SK-N-SH (cell line): ENCODE measurements around the gene PABPN1L. TPM values are rescaled to one million over a fixed set of nuclear protein-coding genes. Genes with fewer than 3 reads are reported as not detected.
A peak's percentile ranks its signal among the peaks of the same experiment; 100 is the strongest.

Source experiments
- CTCF ChIA-PET: fragments of 300-600, 350-600 bp; formaldehyde crosslinking; extraction: SDS; loops from one replicate; lab custom pipeline; 2021; lab: Yijun Ruan, JAX
- POLR2A ChIA-PET: fragments of 350-600 bp; sonication (Branson Sonifier 250); formaldehyde crosslinking; extraction: SDS; loops from one replicate; lab custom pipeline; 2020; ENCODE audit warnings: antibody characterized with exemption, inconsistent platforms; lab: Yijun Ruan, JAX
- DNase-seq: peaks from one replicate; pipeline ENCODE4 v3.0.0; 2012
- H2AFZ ChIP-seq: fragments of 200-600 bp; sonication (generic); 2 replicates; pipeline ENCODE4 v1.8.1; 2016; ENCODE audit warnings: antibody characterized with exemption, mild to moderate bottlenecking, low read depth
- H3F3A ChIP-seq: fragments of 200-600 bp; sonication (generic); replicated peaks from 2 replicates; pipeline ENCODE3; 2016; ENCODE audit warnings: antibody characterized with exemption, mild to moderate bottlenecking; ENCODE audit not compliant: insufficient read depth
- H3K27ac ChIP-seq, 2 experiments: fragments of 200-500 bp in 1 of 2; fragments of 200-600 bp in 1 of 2; sonication (Bioruptor generic) in 1 of 2; sonication (generic), shearing (Covaris generic) in 1 of 2; 2 replicates each; pipeline versions ENCODE4 v1.5.1 to v1.6.1; 2014 to 2016; ENCODE audit warnings: low read depth in 2 of 2, inconsistent platforms in 1 of 2, low read length in 1 of 2, mild to moderate bottlenecking in 1 of 2, mixed read lengths in 1 of 2
- H3K27me3 ChIP-seq: fragments of 200-600 bp; sonication (generic), shearing (Covaris generic); 2 replicates; pipeline ENCODE4 v1.6.1; 2016; ENCODE audit warnings: mixed run types; ENCODE audit not compliant: insufficient read depth
- H3K36me3 ChIP-seq, 2 experiments: fragments of 200-500 bp in 1 of 2; fragments of 200-600 bp in 1 of 2; sonication (Bioruptor generic) in 1 of 2; sonication (generic) in 1 of 2; replicated peaks in 1 of 2; 2 replicates each; pipeline versions ENCODE3 to v1.5.1; 2014 to 2016; ENCODE audit warnings: low read length in 1 of 2, mild to moderate bottlenecking in 1 of 2; ENCODE audit not compliant: insufficient read depth in 2 of 2, control insufficient read depth in 1 of 2
- H3K4me1 ChIP-seq, 2 experiments: fragments of 200-500 bp in 1 of 2; fragments of 200-600 bp in 1 of 2; sonication (Bioruptor generic) in 1 of 2; sonication (generic), shearing (Covaris generic) in 1 of 2; 2 replicates each; pipeline versions ENCODE4 v1.5.1 to v1.6.1; 2014 to 2016; ENCODE audit warnings: low read depth in 1 of 2, low read length in 1 of 2, mixed run types in 1 of 2; ENCODE audit not compliant: insufficient read depth in 2 of 2, control insufficient read depth in 1 of 2
- H3K4me2 ChIP-seq: fragments of 200-600 bp; sonication (generic), shearing (Covaris generic); 2 replicates; pipeline ENCODE4 v1.6.1; 2017; ENCODE audit warnings: mixed run types
- H3K4me3 ChIP-seq, 2 experiments: fragments of 200-500 bp in 1 of 2; fragments of 200-600 bp in 1 of 2; sonication (Bioruptor generic) in 1 of 2; sonication (generic), shearing (Covaris generic) in 1 of 2; 2 replicates each; pipeline versions ENCODE4 v1.5.1 to v1.8.1; 2014 to 2016; ENCODE audit warnings: low read depth in 2 of 2, inconsistent platforms in 1 of 2, low read length in 1 of 2, mild to moderate bottlenecking in 1 of 2, mixed read lengths in 1 of 2, moderate library complexity in 1 of 2
- H3K79me2 ChIP-seq: fragments of 200-600 bp; sonication (generic); 2 replicates; pipeline ENCODE4 v1.8.1; 2017; ENCODE audit warnings: mild to moderate bottlenecking; ENCODE audit not compliant: insufficient read depth
- H3K9ac ChIP-seq: fragments of 200-600 bp; sonication (generic); 2 replicates; pipeline ENCODE4 v1.6.1; 2017; ENCODE audit warnings: mixed run types
- H3K9me2 ChIP-seq: fragments of 200-600 bp; sonication (generic); 2 replicates; pipeline ENCODE4 v1.6.1; 2017; ENCODE audit warnings: mixed run types
- H3K9me3 ChIP-seq: fragments of 200-600 bp; sonication (generic); 2 replicates; pipeline ENCODE4 v1.6.1; 2017; ENCODE audit warnings: mixed run types, mild to moderate bottlenecking, moderate library complexity
- H4K20me1 ChIP-seq: fragments of 200-600 bp; sonication (generic); 2 replicates; pipeline ENCODE4 v1.6.1; 2017; ENCODE audit warnings: mild to moderate bottlenecking, mixed run types; ENCODE audit not compliant: insufficient read depth
- CHD2 ChIP-seq: fragments of 150-350 bp; IDR thresholded peaks from 2 replicates; pipeline ENCODE4 v1.6.1; 2018; ENCODE audit warnings: low read length; ENCODE audit not compliant: partially characterized antibody
- EZH2phosphoT487 ChIP-seq: fragments of 200-600 bp; sonication (generic); IDR thresholded peaks from 2 replicates; pipeline ENCODE4 v1.6.1; 2017; ENCODE audit warnings: low read depth, mixed run types, mild to moderate bottlenecking, antibody characterized with exemption, moderate library complexity, borderline replicate concordance
- FOSL2 ChIP-seq: IDR thresholded peaks from 2 replicates; pipeline ENCODE4 v1.4.0; 2012; ENCODE audit warnings: low read depth, mild to moderate bottlenecking, moderate library complexity, borderline replicate concordance
- FOXJ3 ChIP-seq: sonication (generic); formaldehyde crosslinking; IDR thresholded peaks from 2 replicates; pipeline ENCODE4 v1.5.1; 2020; ENCODE audit warnings: mild to moderate bottlenecking, missing genetic modification reagents
- GATA2 ChIP-seq: sonication (generic); formaldehyde crosslinking; IDR thresholded peaks from 2 replicates; pipeline ENCODE4 v1.5.0; 2020; ENCODE audit warnings: mild to moderate bottlenecking, missing genetic modification reagents
- IRF3 ChIP-seq: fragments of 150-350 bp; IDR thresholded peaks from 2 replicates; pipeline ENCODE4 v1.6.1; 2016; ENCODE audit warnings: mild to moderate bottlenecking, low read depth, low read length
- JUND ChIP-seq: IDR thresholded peaks from 2 replicates; pipeline ENCODE4 v1.4.0; 2012
- MEF2A ChIP-seq: IDR thresholded peaks from 2 replicates; pipeline ENCODE4 v1.4.0; 2012; ENCODE audit warnings: low read depth, borderline replicate concordance
- MXI1 ChIP-seq: IDR thresholded peaks from 2 replicates; pipeline ENCODE4 v1.6.1; 2012; ENCODE audit warnings: mild to moderate bottlenecking, low read depth, low read length, improper control_type of control experiment
- NFIC ChIP-seq: IDR thresholded peaks from 2 replicates; pipeline ENCODE4 v1.4.0; 2012; ENCODE audit warnings: borderline replicate concordance
- NRF1 ChIP-seq: IDR thresholded peaks from 2 replicates; pipeline ENCODE4 v1.6.1; 2012; ENCODE audit warnings: low read depth, mild to moderate bottlenecking, low read length
- POLR2AphosphoS5 ChIP-seq: IDR thresholded peaks from 2 replicates; pipeline ENCODE4 v1.6.1; 2012; ENCODE audit warnings: low read depth, low read length
- RFX5 ChIP-seq: IDR thresholded peaks from 2 replicates; pipeline ENCODE4 v1.6.1; 2012; ENCODE audit warnings: mild to moderate bottlenecking, improper control_type of control experiment, low read length
- RXRA ChIP-seq: IDR thresholded peaks from 2 replicates; pipeline ENCODE4 v1.4.0; 2012; ENCODE audit warnings: low read depth, mild to moderate bottlenecking, borderline replicate concordance
- SIN3A ChIP-seq: IDR thresholded peaks from 2 replicates; pipeline ENCODE4 v1.6.1; 2012; ENCODE audit warnings: low read depth, mild to moderate bottlenecking, low read length, moderate library complexity, borderline replicate concordance
- TAF1 ChIP-seq: IDR thresholded peaks from 2 replicates; pipeline ENCODE4 v1.6.1; 2012; ENCODE audit warnings: low read depth, mild to moderate bottlenecking, low read length, moderate library complexity, borderline replicate concordance
- TEAD4 ChIP-seq: IDR thresholded peaks from 2 replicates; pipeline ENCODE4 v1.4.0; 2012; ENCODE audit warnings: mild to moderate bottlenecking, borderline replicate concordance; ENCODE audit not compliant: insufficient read depth
- ZBTB33 ChIP-seq: IDR thresholded peaks from 2 replicates; pipeline ENCODE4 v1.4.0; 2012; ENCODE audit warnings: low read depth, borderline replicate concordance
- WGBS: methylation state at CpG from one replicate; pipeline ENCODE4 v1.1.6; 2017; ENCODE audit warnings: low lambda C conversion rate; 5-methylcytosine and 5-hydroxymethylcytosine counted together
- polyA plus RNA-seq, 3 experiments: library from polyadenylated mRNA; depleted of rRNA; stranded (reverse); fragments of >200 nt; gene quantifications; 2 replicates each; pipeline ENCODE4 v1.2.3, GENCODE V29; 2012
- TF ChIP-seq, protein P1 (sequence below): IDR thresholded peaks from 2 replicates; pipeline ENCODE4 v1.4.0; 2012; ENCODE audit warnings: low read depth, borderline replicate concordance
- TF ChIP-seq, protein P2 (sequence below): IDR thresholded peaks from 2 replicates; pipeline ENCODE4 v1.4.0; 2012; ENCODE audit warnings: low read depth

The PABPN1L gene
- polyA plus RNA-seq, 1 of the 3 experiments (the other 2 are of a cell fraction) = not detected

DNA sequence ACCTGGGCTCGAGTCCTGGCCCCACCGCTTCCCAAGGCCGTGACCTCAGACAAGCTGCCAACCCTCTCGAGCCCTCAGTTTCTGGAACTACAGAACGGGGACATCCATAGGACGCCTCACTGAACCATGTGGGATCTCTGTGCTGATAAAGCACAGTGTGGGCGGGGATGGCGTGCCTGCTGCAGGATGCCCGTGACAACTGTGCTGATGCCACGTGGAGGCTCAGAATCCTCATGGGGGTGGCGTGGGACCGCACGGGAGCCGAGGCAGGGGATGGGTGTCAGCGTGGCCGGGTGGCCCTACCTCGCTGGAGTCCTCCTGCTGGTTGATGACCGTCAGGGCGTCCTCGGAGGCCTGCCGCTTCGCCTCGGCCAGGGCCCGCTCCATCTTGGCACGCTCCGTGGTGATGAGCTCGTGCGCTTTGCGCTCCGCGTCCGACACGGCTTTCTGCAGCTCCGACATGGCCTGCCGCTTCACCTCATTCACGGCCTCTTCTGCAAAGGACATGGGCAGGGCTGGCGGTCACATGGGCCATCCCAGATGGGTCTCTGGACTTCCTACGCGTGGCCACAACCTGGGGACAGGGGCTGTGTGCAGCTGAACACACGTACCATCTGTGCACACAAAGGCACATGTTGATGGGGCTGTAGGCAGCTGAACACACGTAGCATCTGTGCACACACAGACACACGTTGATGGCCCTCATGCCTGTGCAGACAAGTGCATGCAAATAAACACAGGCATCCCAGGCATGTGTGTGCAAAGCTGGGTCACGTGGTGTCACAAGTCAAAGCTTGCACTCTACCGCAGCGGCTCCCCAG lies 12.7 kb upstream of the PABPN1L start:
- Histone ChIP-seq H3K27me3 (peaks cover 86% of the 10 kb centered on the region), H4K20me1 (0 out of 2 replicates have a peak, but pooled peaks cover 3% of the 10 kb centered on the region), H3K4me1 (peaks cover 0 to 3% of the 10 kb centered on the region in 2 experiments; a peak in 1 of 4 replicates), H3K36me3 (no peaks in the 10 kb centered on the region), H3K4me3 (no peak overlapping the region), H3K9ac (no peak overlapping the region), H3F3A (no peaks in the 10 kb centered on the region), H3K79me2 (no peaks in the 10 kb centered on the region), H3K27ac (no peak overlapping the region), H2AFZ (no peak overlapping the region), H3K9me2 (no peaks in the 10 kb centered on the region), H3K9me3 (no peaks in the 10 kb centered on the region)
- DNase-seq = no peak
- whole genome bisulfite sequencing = 45% methylated on average over 30 of the region's 45 CpGs
- CTCF ChIA-PET = interaction anchor here (1.0 to 1.6 kb wide), 3 partner anchors 21 to 136 kb away, joined by 3 to 4 read pairs (median 3); no protein-coding TSS in a partner anchor
- TF ChIP-seq GATA2 (CRISPR knock-in tag) (no peak), RFX5 (no peak), CHD2 (no peak)
- TF ChIP-seq, protein P1, sequence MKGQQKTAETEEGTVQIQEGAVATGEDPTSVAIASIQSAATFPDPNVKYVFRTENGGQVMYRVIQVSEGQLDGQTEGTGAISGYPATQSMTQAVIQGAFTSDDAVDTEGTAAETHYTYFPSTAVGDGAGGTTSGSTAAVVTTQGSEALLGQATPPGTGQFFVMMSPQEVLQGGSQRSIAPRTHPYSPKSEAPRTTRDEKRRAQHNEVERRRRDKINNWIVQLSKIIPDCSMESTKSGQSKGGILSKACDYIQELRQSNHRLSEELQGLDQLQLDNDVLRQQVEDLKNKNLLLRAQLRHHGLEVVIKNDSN = 0 out of 2 replicates have a peak, but pooled peaks have one; percentile 58
- TF ChIP-seq, all 33 proteins: peak for 1
- POLR2A ChIA-PET = no interaction called here
- no peak overlapping the region for H3K4me2 ChIP-seq

DNA sequence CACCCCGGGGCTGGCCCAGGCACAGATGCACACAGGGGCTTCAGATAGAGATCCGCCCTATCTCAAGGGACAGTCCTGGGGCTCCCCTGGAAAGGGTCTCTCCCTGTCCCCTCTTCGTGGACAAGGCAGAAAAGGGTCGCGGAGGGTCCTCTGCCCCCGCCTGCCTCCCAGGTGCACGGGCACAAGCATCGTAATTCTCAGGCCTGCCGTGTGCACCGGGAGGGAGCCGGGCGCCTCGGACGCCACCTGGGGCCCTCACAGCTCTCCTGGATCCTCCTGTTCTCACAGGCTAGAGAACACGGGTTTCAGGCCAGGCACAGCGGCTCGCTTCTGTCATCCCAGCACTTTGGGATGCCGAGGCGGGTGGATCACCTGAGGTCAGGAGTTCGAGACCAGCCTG lies 11.9 kb upstream of the PABPN1L start:
- 28% methylated on average over 7 of the region's 20 CpGs for WGBS
- no peak for DNase-seq
- H3K9me3 ChIP-seq = no peaks in the 10 kb centered on the region
- H4K20me1 ChIP-seq = 0 out of 2 replicates have a peak, but pooled peaks cover 3% of the 10 kb centered on the region
- no peak overlapping the region for H3K27ac ChIP-seq
- no peak overlapping the region for H3K9ac ChIP-seq
- ChIA-PET POLR2A (interaction anchor here (0.6 kb wide), 1 partner anchor 1547 kb away, joined by 3 read pairs; no protein-coding TSS in a partner anchor), CTCF (interaction anchor here (1.1 kb wide), 1 partner anchor 10 kb away, joined by 3 read pairs; no protein-coding TSS in a partner anchor)
- no peak overlapping the region for H3K4me2 ChIP-seq
- no peaks in the 10 kb centered on the region for H3K36me3 ChIP-seq
- peaks cover 0 to 3% of the 10 kb centered on the region in 2 experiments; a peak in 1 of 4 replicates for H3K4me1 ChIP-seq
- no peak overlapping the region for H3K4me3 ChIP-seq
- peaks cover 94% of the 10 kb centered on the region for H3K27me3 ChIP-seq
- no peaks in the 10 kb centered on the region for H3F3A ChIP-seq
- no peaks in the 10 kb centered on the region for H3K9me2 ChIP-seq
- H3K79me2 ChIP-seq = no peaks in the 10 kb centered on the region
- no peak for TF ChIP-seq EZH2phosphoT487
- no peak for TF ChIP-seq ZBTB33
- TF ChIP-seq MXI1 = no peak
- TF ChIP-seq IRF3 = no peak
- no peak for TF ChIP-seq MEF2A
- no peak for TF ChIP-seq CHD2
- no peak for TF ChIP-seq FOXJ3
- no peak for TF ChIP-seq TAF1
- TF ChIP-seq FOSL2 = no peak
- TF ChIP-seq JUND = no peak
- no peak for TF ChIP-seq TEAD4
- no peak for TF ChIP-seq SIN3A
- no peak for TF ChIP-seq RXRA
- TF ChIP-seq GATA2 (CRISPR knock-in tag) = no peak
- TF ChIP-seq, protein P2, sequence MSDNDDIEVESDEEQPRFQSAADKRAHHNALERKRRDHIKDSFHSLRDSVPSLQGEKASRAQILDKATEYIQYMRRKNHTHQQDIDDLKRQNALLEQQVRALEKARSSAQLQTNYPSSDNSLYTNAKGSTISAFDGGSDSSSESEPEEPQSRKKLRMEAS = no peak
- no peak for TF ChIP-seq POLR2AphosphoS5
- no peak for TF ChIP-seq NFIC
- no peak for TF ChIP-seq NRF1
- no peak overlapping the region for H2AFZ ChIP-seq
